Measurements from ENCODE around the gene PHPT1.
"Not testable (repeated sequence)": the region's sequence is repeated elsewhere in the genome, so short reads cannot be mapped to it uniquely, and the experiment has no call there.

The PHPT1 gene

DNA sequence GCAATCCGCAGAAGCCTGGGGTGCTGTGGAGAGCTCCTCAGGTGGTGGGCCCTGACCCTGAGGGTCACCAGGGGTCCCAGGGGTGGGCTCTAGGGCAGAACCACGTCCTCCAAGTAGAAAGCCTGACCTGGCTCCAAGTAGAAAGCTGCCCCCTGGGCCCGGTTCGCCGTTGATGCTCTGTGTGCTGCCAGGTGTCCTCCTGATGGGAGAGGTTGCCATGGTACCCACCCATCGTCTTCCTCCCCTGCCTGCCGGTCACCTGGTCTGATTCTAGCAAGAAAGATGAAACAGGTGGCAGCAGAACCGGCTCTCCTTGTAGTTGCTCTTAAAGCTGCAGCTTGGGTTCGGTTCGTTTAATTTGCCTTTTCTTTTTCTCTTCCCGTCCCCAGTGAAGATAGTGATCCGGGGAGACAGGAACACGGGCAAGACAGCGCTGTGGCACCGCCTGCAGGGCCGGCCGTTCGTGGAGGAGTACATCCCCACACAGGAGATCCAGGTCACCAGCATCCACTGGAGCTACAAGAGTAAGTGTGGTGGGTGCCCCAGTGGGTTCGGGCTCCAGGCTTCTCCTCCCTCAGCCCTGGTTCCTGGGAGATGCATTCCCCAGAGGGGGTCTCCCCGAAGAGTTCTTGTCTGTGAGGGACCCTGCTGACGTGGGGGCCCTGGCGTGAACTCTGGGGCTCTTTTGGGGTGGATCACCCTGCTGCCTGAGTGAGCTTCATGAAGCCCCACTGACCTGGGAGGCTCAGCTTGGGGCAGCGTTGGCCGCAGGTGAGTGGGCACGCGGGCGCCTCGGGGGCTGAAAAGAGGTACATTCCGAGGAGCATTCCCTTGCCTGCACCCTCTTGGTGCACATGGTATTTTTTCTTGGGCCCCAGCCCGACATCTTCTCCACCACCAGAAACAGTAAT lies 25.8 kb upstream of the PHPT1 start:
- DNase-seq = no peak

DNA sequence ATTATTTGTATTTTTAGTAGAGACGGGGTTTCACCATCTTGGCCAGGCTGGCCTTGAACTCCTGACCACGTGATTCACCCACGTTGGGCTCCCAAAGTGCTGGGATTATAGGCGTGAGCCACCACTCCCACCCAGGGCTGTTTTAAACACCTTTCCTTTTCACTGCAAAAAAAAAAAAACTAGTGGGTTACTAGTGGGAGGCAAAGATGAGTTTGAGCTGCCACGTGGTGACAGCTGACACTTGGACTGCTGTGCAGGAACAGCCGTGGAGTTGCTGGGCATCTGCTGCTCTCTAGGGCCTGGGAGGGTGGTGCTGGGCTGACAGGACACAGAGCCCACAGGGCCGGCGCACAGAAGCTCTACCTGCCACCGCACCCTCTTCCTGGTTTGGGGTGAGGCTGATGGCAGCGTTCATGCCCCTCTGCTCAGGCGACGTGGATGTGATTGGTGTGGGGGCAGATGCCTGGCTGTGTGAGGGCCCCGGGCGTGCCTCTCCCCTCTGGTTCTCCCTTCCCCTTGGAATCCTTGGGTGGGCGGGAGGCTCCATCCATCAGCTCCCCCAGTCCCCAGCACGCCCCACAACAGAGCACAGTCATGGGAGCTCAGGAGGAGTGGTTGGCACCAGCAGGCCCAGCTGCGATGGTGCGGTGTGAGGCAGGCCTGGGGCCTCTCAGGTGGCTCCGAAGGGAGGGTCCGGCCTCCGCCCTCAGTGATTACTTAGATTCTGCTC lies 24.5 kb upstream of the PHPT1 start:
- DNase-seq = no peak

DNA sequence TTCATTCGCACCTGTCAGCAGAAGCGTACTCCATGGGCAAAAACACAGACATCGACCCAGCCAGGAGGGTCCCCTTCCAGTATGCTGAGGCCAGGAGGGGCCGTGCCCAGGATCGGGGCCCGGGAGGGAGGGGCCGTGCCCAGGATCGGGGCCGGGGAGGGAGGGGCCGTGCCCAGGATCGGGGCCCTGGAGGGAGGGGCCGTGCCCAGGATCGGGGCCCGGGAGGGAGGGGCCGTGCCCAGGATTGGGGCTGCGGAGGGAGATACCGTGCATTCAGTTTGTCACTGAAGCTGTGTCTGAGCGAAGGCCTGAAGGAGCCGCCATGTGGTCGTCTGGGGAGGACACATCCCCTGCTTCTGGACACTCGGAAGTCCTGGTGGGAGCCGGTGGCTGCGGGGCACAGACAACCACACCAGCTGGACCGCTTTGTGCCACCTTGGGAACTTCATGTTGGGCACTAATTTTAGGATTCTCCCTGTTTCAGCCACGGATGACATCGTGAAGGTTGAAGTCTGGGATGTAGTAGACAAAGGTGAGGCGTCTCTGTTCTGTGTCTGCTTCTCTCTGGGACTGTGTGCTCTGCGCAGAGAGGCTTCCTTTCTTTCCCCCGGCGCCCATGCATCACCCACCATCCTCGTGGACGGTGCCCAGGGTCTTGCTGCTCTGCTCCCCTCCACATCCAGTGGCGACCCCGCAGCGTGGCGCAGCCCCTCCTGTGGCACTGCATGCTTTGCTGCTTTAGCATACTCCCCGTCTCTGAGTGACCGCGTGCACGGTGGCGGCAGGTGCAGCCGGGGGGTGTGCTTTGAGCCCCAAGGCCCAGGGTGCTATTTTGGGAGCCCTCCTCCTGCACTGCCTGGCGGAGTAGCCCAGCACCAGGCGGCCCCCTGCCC lies 23.7 kb upstream of the PHPT1 start:
- no peak for DNase-seq

DNA sequence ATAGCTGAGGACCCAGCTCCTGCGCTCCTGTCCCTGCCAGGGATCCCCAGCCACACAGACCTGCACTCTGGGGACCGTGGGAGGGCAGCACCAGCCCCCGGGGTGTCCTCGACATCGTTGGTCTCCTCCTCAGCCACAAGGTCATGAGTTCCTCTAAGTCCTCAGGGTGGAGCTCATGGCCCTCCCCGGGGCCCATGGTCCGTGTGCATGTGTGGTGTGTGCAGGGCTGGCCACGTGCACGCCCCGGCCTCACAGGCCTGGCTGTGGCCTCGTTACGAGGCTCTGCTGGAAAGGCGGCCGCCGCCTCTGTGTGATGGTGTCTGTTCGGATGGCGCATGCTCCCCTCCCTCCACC lies 23.0 kb upstream of the PHPT1 start:
- no peak for DNase-seq

DNA sequence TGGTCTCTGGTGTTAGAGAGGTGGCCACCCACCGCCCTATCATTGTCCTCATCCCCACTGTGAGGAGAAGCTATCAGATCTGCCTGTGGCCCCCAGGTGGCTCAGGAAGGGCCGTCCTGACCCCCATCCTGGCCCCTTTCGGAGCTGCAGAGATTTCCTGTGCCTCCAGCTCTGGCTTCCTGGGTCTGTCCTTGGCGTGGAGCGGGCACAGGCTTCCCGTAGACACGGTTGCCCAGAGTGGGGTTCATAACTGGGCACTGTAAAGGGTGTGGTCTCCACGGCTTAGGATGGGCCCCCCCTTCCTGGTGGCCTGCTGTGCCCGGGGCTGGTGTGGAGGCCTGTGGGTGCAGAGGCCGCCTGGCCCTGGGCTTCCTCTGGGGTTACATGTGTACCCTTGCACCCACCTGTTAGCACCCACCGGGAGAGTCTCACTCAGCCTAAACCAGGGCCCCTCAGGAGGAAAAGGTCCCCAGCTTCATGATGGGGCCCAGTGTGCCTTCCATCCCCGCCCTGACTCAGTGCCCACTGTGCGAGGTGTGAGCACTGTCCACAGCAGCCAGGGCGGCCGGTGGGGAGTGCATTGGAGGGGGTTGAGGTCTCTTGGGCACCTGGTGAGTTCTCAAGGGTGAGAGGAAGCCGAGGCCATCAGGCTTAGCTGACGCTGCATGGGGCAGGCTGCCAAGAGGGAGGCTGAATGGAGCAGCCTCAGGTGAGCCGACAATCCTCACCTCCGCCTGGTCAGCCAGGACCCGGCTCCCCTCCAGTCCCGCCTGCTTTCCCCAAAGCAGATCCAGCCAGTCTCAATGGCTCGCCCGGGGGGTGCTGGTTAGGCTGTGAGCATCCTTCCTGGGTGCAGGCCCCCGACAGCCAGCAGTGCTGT lies 22.3 kb upstream of the PHPT1 start:
- no peak for DNase-seq

DNA sequence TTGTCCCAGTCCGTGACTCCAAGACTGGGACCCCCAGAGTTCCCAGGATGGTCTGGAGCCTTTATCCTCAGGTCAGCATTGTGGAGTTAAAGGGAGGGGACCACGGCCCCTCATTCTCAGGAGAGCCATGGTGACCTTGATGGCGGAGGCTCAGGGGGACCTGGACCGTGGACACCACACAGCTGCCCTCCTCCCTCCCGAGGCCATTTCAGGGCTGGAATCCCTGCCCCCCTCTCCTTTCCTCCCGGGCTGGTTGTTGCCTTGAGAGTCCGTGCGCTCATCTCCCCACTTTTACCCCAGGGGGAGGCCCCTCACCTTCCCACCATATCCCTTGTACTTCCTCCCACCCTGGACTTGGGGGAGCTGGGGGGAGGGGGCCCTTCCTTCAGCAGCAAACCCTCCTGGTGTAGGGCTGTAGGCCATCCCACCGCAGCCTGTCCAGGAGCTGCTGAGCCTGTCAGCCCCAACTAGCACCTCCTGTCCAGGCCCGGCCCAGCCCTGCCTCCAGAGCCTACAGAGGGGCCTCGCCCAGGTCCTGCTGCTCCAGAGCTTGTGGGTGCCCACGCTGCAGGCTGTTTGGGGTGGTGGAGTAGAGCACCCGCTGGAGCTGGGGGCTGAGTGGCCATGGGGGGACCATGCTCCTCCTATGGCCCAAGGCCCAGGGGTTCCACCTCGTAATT lies 21.3 kb upstream of the PHPT1 start:
- no peak for DNase-seq

DNA sequence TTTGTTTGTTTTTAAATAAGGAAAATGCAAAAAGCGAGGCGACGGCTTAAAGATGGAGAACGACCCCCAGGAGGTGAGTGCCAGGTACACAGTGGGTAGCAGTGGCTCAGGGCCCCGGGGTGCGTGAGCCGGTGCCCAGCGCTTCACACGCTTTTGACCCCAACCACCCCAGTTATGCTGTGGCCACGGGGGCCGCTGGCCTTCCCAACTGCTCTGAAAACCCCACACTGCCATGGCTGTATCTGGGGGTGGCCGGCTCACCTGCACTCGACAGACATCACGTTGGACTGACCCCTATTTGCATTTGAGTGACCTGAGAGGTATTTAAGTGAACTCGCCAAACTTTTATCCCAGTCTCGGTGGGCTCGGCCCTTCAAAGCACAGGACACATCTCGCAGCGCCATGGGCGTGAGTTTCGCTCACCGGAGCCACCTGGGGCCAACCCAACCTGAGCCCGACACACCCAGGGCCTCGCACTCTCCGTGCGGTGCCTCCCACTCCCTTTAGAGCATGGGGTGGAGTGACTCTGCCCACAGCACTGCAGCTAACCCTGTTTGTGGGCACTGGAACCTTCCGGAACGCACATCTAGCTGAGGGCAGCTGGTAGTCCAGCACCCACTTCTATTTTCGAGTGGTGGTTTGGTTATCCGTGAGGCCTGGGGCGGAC lies 20.6 kb upstream of the PHPT1 start:
- DNase-seq = no peak

DNA sequence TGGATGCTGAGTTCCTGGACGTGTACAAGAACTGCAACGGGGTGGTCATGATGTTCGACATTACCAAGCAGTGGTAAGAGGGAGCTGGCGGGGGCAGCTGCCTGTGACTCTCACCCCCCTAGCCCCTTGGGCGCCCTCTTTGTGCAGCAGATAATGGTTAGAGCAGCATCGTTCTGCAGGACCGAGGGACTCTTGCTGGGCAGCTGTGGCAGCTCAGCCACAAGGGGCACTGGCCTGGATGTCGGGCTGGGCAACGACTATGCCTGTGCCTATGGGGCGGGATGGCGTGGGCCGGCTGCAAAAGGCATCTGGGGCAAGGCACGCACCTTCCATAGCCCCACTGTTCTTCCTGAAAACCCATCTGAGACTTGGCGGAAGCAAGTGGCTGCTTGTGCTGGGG lies 19.8 kb upstream of the PHPT1 start:
- no peak for DNase-seq

DNA sequence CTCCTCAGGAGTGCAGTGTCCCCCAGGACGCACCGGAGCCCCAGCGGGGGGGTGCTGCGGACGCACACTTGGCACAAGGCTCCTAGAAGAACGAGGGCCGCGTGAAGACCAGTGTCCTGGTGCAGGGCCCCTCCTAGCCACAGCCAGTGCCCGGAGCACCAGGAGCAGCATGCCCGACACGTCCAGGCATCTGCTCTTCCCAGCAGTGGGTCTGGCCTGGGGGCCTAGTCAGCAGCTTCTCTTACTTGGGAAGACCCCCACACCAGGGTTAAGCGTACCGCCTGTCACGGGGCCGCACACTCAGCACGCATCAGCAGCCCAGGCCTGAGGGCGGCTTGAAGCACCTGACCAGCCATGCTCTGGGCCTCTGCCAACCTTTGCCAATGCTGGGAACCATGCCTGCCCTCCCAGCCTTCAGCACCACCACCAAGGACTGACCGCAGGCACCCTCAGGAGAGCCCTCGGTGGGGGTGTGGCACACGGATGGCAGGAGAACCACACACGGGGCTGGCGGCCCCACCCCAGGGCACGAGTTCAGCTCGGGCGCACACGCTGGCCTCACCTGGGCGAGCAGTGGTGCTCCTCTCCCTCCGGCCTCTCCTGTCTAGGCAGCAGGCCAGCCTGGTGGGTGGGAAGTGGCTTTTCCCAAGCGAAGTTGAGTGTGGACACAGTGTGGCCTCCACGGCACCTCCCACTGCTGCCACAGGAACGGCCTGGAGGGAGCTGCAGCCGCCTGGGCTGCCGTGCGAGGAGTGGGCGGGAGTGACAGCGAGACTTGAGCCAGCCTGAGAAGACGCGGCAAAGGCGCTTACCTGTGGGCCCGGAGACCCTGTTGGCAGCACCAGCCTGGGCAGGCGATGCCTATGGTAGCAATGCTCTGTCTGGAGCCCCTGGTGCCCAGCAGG lies 19.0 kb upstream of the PHPT1 start:
- no peak for DNase-seq

DNA sequence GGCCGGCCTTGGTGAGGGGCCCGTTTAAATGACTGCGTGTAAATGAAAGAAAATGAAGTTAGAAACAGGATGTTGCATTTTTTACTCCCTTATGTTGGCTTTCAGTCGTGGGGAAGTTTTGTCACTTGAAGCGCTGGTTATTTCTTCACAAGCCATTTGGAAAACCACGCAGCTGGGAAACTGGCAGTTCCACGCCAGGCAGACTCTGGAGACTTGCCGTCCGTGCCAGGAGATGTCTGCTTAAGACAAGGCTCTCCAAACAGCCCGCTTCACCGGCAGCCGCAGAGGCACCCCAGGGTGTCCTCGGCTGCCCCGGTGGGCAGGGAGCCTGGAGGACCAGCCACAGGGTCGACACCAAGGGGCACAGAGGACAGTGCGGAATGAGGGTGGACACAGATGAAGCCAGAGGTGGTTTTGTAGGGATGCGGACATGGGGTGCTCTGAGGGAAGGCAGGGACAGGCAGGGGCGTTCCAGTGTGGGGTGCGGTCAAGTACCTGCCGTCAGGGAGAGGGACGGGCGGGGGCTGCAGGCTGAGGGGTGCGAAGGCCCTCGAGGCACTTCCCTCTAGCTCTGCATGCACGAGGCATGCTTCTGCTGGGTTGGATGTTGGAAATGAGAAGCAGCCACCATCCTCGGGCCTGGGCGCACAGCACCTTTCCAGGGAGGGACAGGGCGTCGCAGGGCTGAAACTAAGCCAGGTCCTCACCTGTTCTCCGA lies 18.0 kb upstream of the PHPT1 start:
- no peak for DNase-seq

DNA sequence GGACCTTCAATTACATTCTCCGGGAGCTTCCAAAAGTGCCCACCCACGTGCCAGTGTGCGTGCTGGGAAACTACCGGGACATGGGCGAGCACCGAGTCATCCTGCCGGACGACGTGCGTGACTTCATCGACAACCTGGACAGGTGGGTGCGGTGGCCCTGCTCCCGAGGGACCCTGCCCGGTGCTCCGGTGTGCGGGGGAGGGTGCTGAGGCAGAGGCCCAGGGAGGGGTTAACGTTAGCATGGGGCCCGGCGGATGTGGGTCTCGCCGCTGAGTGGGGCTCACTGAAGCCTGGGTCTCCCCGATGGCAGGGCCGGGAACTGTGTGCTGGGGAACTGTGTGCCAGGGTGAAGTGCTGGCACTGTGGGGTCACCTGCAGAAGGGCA lies 17.5 kb upstream of the PHPT1 start:
- DNase-seq = no peak

DNA sequence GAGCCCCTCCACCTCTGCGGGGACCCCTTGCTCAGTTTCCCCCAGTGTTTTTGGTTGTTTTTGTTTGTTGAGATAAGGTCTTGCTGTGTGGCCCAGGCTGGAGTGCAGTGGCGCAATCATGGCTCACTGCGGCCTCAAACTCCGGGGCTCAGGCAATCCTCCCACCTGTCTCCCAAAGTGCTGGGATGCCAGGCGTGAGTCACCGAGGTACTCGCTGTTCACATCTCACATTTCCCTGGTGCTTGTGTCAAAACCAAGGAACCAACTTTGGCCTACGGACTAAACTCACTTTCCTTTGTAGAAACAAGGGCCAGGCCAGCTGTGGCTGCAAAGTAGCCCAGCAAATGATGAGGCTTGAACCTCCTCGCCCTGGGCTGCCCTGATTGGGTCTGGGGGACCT lies 16.6 kb upstream of the PHPT1 start:
- DNase-seq = no peak

DNA sequence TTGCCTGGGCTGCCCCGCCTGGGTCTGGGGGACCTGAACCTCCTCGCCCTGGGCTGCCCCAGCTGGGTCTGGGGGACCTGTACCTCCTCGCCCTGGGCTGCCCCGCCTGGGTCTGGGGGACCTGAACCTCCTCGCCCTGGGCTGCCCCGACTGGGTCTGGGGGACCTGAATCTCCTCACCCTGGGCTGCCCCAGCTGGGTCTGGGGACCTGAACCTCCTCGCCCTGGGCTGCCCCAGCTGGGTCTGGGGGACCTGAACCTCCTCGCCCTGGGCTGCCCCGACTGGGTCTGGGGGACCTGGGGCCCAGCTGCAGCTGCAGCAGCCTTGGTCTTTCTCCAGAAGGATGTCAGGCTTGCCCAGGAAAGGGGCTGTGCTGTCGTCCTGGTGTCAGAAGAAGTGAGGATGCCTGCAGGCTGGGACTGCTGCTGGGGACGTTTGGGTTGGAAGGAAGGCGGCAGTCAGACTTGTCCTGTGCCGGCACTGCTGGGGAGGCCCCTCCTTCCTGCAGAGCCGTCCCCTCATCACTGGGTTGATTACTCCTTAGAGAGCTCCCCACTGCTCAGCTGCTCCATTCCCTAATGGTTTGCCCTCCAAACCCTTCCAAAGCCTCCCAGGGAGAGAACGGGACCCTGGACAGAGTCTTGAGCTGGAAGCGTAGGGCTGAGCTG lies 15.7 kb upstream of the PHPT1 start:
- DNase-seq = not testable (repeated sequence)

DNA sequence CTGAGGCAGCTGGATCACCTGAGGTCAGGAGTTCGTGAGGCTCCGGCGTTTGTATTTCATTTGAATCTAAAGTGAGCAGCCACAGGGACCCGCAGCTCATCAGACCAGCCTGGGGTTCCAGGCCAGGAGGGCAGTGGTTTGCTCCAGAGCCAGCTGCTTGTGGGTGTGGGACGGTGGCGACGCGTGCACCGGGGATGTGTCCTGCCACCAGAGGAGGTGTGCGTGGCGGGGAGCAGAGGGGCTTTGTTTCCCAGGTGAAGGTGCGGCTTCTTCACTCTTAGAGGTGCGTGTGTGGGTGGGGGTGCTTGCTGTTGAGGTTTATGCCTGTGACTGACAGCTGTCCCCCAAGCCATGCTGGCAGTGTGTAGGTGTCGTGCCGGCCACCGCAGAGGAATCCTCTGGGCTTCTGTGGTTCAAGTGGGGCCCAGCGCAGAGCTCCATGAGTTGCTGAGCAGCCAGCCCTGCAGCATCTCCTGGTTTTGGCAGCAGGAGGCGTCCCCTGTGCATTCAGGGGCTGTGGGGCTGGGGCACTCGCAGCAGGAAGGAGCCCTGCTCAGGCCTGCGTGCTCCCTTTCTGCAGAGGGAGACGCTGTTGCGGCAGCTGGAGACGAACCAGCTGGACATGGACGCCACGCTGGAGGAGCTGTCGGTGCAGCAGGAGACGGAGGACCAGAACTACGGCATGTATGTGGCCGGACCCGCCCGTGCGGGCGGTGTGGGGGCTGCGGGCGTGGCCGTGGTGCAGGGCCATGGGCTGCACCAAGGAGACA lies 13.9 kb upstream of the PHPT1 start:
- no peak for DNase-seq

DNA sequence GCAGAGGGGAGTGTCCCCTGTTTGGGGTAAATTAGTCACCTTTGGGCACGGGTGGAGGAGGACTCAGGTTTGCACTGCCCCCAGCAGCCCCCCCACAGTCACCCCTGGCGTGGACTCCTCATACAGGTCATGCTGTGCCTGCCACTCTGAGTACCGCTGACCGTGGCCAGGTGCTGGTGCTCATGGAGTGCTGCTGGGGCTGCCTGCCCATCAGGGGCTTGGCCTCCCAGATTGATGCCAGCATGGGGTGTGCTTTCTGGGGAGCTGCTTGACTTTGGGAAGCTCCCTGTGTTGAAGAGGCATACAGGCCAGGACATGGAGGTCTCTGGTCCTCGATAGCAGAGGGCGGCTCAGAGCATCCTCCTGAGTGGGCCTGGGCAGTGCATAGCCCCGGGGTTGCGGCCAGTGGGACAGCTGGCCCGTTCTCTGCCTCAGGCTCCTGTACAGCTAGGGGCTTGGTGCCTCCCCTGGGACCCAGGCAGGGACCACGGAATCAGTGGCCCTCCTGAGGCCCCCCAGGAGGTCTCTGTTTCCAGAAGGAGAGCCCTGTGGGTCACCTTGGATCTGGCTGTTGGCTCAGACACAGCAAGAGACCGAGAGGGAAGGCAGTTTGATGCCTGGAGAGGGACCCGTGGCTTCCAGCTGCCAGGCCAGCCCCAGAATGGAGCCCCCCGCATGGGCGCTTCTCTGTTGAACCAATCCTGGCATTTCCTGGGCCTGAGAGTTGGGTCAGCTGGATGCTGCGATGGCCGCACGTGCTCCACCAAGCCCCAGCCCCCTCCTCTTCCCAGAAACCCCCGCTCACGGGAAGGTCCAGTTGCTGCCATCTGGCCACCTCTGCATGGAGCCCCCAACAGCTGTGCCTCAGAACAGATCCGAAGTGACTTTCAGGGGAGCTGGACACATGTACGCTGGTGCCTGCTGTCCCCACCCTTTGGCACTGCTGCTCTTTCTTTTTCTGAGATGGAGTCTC lies 13.0 kb upstream of the PHPT1 start:
- no peak for DNase-seq

DNA sequence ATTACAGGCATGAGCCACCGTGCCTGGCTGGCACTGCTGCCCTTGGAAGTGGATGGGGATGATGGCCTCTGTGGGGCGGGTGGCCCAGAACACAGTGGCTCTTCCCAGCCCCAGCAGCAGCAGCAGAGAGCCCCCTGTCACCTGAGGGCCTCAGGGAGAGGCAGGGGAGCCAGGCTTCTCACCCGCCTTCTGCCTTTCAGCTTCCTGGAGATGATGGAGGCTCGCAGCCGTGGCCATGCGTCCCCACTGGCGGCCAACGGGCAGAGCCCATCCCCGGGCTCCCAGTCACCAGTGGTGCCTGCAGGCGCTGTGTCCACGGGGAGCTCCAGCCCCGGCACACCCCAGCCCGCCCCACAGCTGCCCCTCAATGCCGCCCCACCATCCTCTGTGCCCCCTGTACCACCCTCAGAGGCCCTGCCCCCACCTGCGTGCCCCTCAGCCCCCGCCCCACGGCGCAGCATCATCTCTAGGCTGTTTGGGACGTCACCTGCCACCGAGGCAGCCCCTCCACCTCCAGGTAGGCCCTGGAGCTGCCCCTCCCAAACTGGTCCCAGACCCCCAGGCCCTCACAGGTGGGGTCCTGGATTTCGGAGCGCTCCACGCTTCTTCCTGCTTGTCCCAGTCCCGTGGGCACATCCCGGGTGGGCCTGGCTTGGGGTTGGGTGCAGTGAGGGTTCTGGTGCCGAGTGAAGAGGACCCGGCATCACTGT lies 11.9 kb upstream of the PHPT1 start:
- no peak for DNase-seq
